ENCODE data around the gene TCF7L2.

Gene TCF7L2

GRCh38 chr10:113187063-113187777 lies 237.2 kb downstream of the TCF7L2 start:
- DNase-seq: no peak
- Mint-ChIP-seq H3K27ac (no peak overlapping the region), H3K27me3 (peaks cover 3% of the 10 kb centered on the region), H3K4me1 (ENCODE audit: low read depth) (no peaks in the 10 kb centered on the region), H3K9me3 (no peaks in the 10 kb centered on the region), H3K4me3 (no peak overlapping the region), H3K36me3 (ENCODE audit: low read depth) (no peaks in the 10 kb centered on the region)

GRCh38 chr10:113199459-113199858 lies 249.4 kb downstream of the TCF7L2 start:
- DNase-seq: no peak
- no peaks in the 10 kb centered on the region for H3K4me1 Mint-ChIP-seq (ENCODE audit: low read depth)
- peaks cover 16% of the 10 kb centered on the region for H3K9me3 Mint-ChIP-seq
- H3K36me3 Mint-ChIP-seq (ENCODE audit: low read depth): no peaks in the 10 kb centered on the region
- no peak overlapping the region for H3K4me3 Mint-ChIP-seq
- no peak overlapping the region for H3K27ac Mint-ChIP-seq
- peaks cover 5% of the 10 kb centered on the region for H3K27me3 Mint-ChIP-seq

GRCh38 chr10:113202011-113202410 lies 252.0 kb downstream of the TCF7L2 start:
- Mint-ChIP-seq H3K27ac (no peak overlapping the region), H3K27me3 (peaks cover 5% of the 10 kb centered on the region), H3K4me3 (no peak overlapping the region), H3K9me3 (peaks cover 34% of the 10 kb centered on the region), H3K36me3 (ENCODE audit: low read depth) (no peaks in the 10 kb centered on the region), H3K4me1 (ENCODE audit: low read depth) (no peaks in the 10 kb centered on the region)
- no peak for DNase-seq

GRCh38 chr10:113207924-113208323 lies 257.9 kb downstream of the TCF7L2 start:
- no peak for DNase-seq

GRCh38 chr10:113213035-113213434 lies 263.0 kb downstream of the TCF7L2 start:
- no peak overlapping the region for H3K4me3 Mint-ChIP-seq
- DNase-seq: no peak
- no peaks in the 10 kb centered on the region for H3K36me3 Mint-ChIP-seq (ENCODE audit: low read depth)
- H3K27ac Mint-ChIP-seq: no peak overlapping the region
- H3K9me3 Mint-ChIP-seq: peaks cover 7% of the 10 kb centered on the region
- no peaks in the 10 kb centered on the region for H3K27me3 Mint-ChIP-seq
- H3K4me1 Mint-ChIP-seq (ENCODE audit: low read depth): peaks cover 3% of the 10 kb centered on the region

More at GRCh38 chr10:113207924-113208323, 257.9 kb downstream of the TCF7L2 start:
- no peak overlapping the region for H3K4me3 Mint-ChIP-seq
- H3K36me3 Mint-ChIP-seq (ENCODE audit: low read depth): no peaks in the 10 kb centered on the region
- H3K9me3 Mint-ChIP-seq: peaks cover 37% of the 10 kb centered on the region
- H3K4me1 Mint-ChIP-seq (ENCODE audit: low read depth): peaks cover 3% of the 10 kb centered on the region
- H3K27ac Mint-ChIP-seq: no peak overlapping the region
- no peaks in the 10 kb centered on the region for H3K27me3 Mint-ChIP-seq

- Mint-ChIP-seq H3K27ac (no peak overlapping the region), H3K4me1 (ENCODE audit: low read depth) (peaks cover 3% of the 10 kb centered on the region), H3K27me3 (no peaks in the 10 kb centered on the region), H3K4me3 (no peak overlapping the region), H3K9me3 (peaks cover 2% of the 10 kb centered on the region), H3K36me3 (ENCODE audit: low read depth) (no peaks in the 10 kb centered on the region)
- no peak for DNase-seq
These were observed 264.3 kb downstream of the TCF7L2 start for GRCh38 chr10:113214331-113214730.

- DNase-seq: no peak
- Mint-ChIP-seq H3K4me3 (no peak overlapping the region), H3K27ac (no peak overlapping the region), H3K27me3 (peaks cover 5% of the 10 kb centered on the region), H3K36me3 (ENCODE audit: low read depth) (no peaks in the 10 kb centered on the region), H3K4me1 (ENCODE audit: low read depth) (peaks cover 3% of the 10 kb centered on the region), H3K9me3 (peaks cover 2% of the 10 kb centered on the region)
These were observed 266.1 kb downstream of the TCF7L2 start for GRCh38 chr10:113216102-113216501.
